ENCODE measurements around the gene CBX4. TPM values are rescaled to one million over a fixed set of nuclear protein-coding genes. Genes with fewer than 3 reads are reported as not detected.
A peak's percentile ranks its signal among the peaks of the same experiment; 100 is the strongest.

CBX4 gene
- total RNA-seq, 1 donor from 2014 or later, result 22.8 TPM

GRCh38 chr17:79842136-79842655 is 3.0 kb upstream of the CBX4 start:
- TF ChIP-seq CTCF (IDR thresholded peaks at IDR 0.05; ENCODE audit: unreplicated experiment), result no peak
- Mint-ChIP-seq H3K4me3 (ENCODE audit: low read depth) (peak overlapping the region; percentile 47), H3K36me3 (ENCODE audit: insufficient read depth) (no peaks in the 10 kb centered on the region), H3K9me3 (ENCODE audit: low read depth) (no peaks in the 10 kb centered on the region), H3K27ac (no peak overlapping the region), H3K4me1 (ENCODE audit: low read depth) (peaks cover 16% of the 10 kb centered on the region), H3K27me3 (peaks cover 38% of the 10 kb centered on the region)
- DNase-seq (ENCODE audit: low spot score, unreplicated experiment), result no peak

- Mint-ChIP-seq H3K4me3 (ENCODE audit: low read depth) (peak overlapping the region; percentile 47), H3K4me1 (ENCODE audit: low read depth) (peaks cover 21% of the 10 kb centered on the region), H3K36me3 (ENCODE audit: insufficient read depth) (no peaks in the 10 kb centered on the region), H3K27me3 (peaks cover 41% of the 10 kb centered on the region), H3K27ac (no peak overlapping the region), H3K9me3 (ENCODE audit: low read depth) (no peaks in the 10 kb centered on the region)
- DNase-seq (ENCODE audit: low spot score, unreplicated experiment), result no peak
- TF ChIP-seq CTCF (IDR thresholded peaks at IDR 0.05; ENCODE audit: unreplicated experiment), result no peak
Measured at GRCh38 chr17:79841369-79842135, 2.3 kb upstream of the CBX4 start.

GRCh38 chr17:79840989-79841286 is 1.7 kb upstream of the CBX4 start:
- DNase-seq (ENCODE audit: low spot score, unreplicated experiment), result no peak
- H3K4me1 Mint-ChIP-seq (ENCODE audit: low read depth), result peaks cover 22% of the 10 kb centered on the region
- H3K27ac Mint-ChIP-seq, result no peak overlapping the region
- H3K9me3 Mint-ChIP-seq (ENCODE audit: low read depth), result no peaks in the 10 kb centered on the region
- no peak for TF ChIP-seq CTCF (IDR thresholded peaks at IDR 0.05; ENCODE audit: unreplicated experiment)
- no peak overlapping the region for H3K4me3 Mint-ChIP-seq (ENCODE audit: low read depth)
- peaks cover 37% of the 10 kb centered on the region for H3K27me3 Mint-ChIP-seq
- no peaks in the 10 kb centered on the region for H3K36me3 Mint-ChIP-seq (ENCODE audit: insufficient read depth)

DNA sequence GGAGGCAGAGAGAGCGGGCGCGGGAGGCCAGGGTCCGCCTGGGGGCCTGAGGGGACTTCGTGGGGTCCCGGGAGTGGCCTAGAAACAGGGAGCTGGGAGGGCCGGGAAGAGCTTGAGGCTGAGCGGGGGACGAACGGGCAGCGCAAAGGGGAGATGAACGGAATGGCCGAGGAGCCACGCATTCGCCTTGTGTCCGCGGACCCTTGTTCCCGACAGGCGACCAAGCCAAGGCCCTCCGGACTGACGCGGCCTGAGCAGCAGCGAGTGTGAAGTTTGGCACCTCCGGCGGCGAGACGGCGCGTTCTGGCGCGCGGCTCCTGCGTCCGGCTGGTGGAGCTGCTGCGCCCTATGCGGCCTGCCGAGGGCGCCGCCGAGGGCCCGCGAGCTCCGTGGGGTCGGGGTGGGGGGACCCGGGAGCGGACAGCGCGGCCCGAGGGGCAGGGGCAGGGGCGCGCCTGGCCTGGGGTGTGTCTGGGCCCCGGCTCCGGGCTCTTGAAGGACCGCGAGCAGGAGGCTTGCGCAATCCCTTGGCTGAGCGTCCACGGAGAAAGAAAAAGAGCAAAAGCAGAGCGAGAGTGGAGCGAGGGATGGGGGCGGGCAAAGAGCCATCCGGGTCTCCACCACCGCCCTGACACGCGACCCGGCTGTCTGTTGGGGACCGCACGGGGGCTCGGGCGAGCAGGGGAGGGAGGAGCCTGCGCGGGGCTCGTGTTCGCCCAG is 1.2 kb upstream of the CBX4 start:
- DNase-seq (ENCODE audit: low spot score, unreplicated experiment), result no peak
- no peak overlapping the region for H3K27ac Mint-ChIP-seq
- H3K9me3 Mint-ChIP-seq (ENCODE audit: low read depth), result no peaks in the 10 kb centered on the region
- H3K36me3 Mint-ChIP-seq (ENCODE audit: insufficient read depth), result no peaks in the 10 kb centered on the region
- H3K4me3 Mint-ChIP-seq (ENCODE audit: low read depth), result peak overlapping the region; percentile 31
- H3K27me3 Mint-ChIP-seq, result peaks cover 40% of the 10 kb centered on the region
- peaks cover 22% of the 10 kb centered on the region for H3K4me1 Mint-ChIP-seq (ENCODE audit: low read depth)
- no peak for TF ChIP-seq CTCF (IDR thresholded peaks at IDR 0.05; ENCODE audit: unreplicated experiment)

DNA sequence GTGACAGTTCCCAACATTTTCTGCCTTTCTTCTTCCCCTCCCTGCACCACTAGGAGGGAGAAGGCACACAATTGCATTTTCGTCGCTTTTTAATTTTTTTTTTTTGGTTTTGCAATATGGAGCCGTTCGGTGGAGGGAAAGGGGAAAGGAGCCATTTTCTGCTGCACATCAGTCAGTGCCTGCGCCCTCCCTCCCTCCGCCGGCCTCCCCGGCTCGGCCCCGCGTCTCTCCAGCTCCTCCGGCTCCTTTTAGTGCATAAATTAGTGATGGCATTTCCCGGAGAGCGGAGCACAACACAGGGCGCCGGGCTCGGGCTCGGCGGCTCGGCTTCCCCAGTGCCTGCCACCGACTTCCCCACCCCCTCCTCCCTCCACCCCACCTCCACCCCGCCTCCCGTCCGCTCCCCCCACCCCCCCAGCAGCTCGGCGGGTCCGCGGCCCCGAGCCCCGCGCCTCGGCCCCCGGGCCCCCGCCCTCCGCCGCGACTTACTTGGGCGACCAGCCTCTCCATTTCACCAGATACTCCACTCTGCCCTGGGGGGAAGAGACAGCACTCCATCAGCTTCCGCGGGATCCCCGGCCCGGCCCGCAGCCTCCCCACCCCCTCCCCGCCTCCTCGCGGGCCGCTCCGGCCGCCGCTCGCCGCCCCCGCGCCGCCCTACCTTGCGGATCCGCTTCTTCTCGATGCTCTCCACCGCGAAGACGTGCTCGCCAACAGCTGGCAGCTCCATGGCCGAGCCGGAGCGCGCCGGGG is 542 bp downstream of the CBX4 start:
- Mint-ChIP-seq H3K4me1 (ENCODE audit: low read depth) (peaks cover 23% of the 10 kb centered on the region), H3K9me3 (ENCODE audit: low read depth) (no peaks in the 10 kb centered on the region), H3K4me3 (ENCODE audit: low read depth) (peak overlapping the region; percentile 83), H3K27ac (peak overlapping the region; percentile 89), H3K36me3 (ENCODE audit: insufficient read depth) (peaks cover 6% of the 10 kb centered on the region), H3K27me3 (peaks cover 51% of the 10 kb centered on the region)
- peak; percentile 39 for DNase-seq (ENCODE audit: low spot score, unreplicated experiment)
- TF ChIP-seq CTCF (IDR thresholded peaks at IDR 0.05; ENCODE audit: unreplicated experiment), result no peak

Data from progenitor cell of endocrine pancreas (in vitro differentiated cells).